Activated CD8-positive, alpha-beta T cell treated with anti-CD3 and anti-CD28 coated beads, Interleukin-2, amount 10 ng/mL, durations not matched to agents 7 days and 5 days (primary cell): ENCODE measurements around the gene FKBP5. TPM values are rescaled to one million over a fixed set of nuclear protein-coding genes. Genes with fewer than 3 reads are reported as not detected.

Experiments used
- ATAC-seq: fragments of 150-1000 bp; cut with Tn5 transposase; one replicate; pipeline ENCODE4 v1.10.0; 2021; ENCODE audit warnings: moderate library complexity
- CTCF ChIA-PET: fragments of 350-600 bp; sonication (Branson Sonifier 250); formaldehyde crosslinking; loops from one replicate; lab custom pipeline; 2021; ENCODE audit warnings: antibody characterized with exemption; lab: Charles Lee
- POLR2A ChIA-PET: fragments of 350-600 bp; sonication (Branson Sonifier 250); formaldehyde crosslinking; loops from one replicate; lab custom pipeline; 2021; ENCODE audit warnings: antibody characterized with exemption; lab: Charles Lee
- DNase-seq: peaks from one replicate; pipeline ENCODE4 v3.0.0-alpha.2; 2020
- H3K27ac Mint-ChIP-seq: one replicate; pipeline ENCODE4 v1.8.0; 2021; ENCODE audit warnings: mild to moderate bottlenecking, mixed read lengths
- H3K27me3 Mint-ChIP-seq: one replicate; pipeline ENCODE4 v1.8.0; 2021; ENCODE audit warnings: low read depth, mixed read lengths
- H3K36me3 Mint-ChIP-seq: one replicate; pipeline ENCODE4 v1.8.0; 2021; ENCODE audit warnings: low read depth, mixed read lengths
- H3K4me1 Mint-ChIP-seq: one replicate; pipeline ENCODE4 v1.8.0; 2021; ENCODE audit warnings: low read depth, mixed read lengths
- H3K4me3 Mint-ChIP-seq: one replicate; pipeline ENCODE4 v1.8.0; 2021; ENCODE audit warnings: mild to moderate bottlenecking, mixed read lengths
- H3K9me3 Mint-ChIP-seq: one replicate; pipeline ENCODE4 v1.8.0; 2022; ENCODE audit warnings: mixed read lengths; ENCODE audit not compliant: insufficient read depth
- total RNA-seq, 2 experiments: library from RNA; stranded (reverse); gene quantifications; one replicate each; pipeline ENCODE4 v1.2.3, GENCODE V29; 2021

The FKBP5 gene
- total RNA-seq, 2 experiments from 2014 or later = 78.7 to 79.5 TPM

GRCh38 chr6:35730745-35731413 is 42.2 kb upstream of the FKBP5 start:
- DNase-seq (no peak), ATAC-seq (peak; percentile 5)
- H3K4me1 Mint-ChIP-seq = peaks cover 81% of the 10 kb centered on the region
- H3K4me3 Mint-ChIP-seq = peak overlapping the region; percentile 85
- no peaks in the 10 kb centered on the region for H3K36me3 Mint-ChIP-seq
- H3K9me3 Mint-ChIP-seq = no peaks in the 10 kb centered on the region
- ChIA-PET POLR2A (interaction anchor here (1.2 to 2.2 kb wide), 2 partner anchors 11 to 130 kb away, joined by 5 to 8 read pairs; no protein-coding TSS in a partner anchor), CTCF (interaction anchor here (0.6 to 10.3 kb wide), 5 partner anchors 12 to 151 kb away, joined by 3 to 259 read pairs (median 7); no protein-coding TSS in a partner anchor)
- peak overlapping the region; percentile 99 for H3K27ac Mint-ChIP-seq
- no peaks in the 10 kb centered on the region for H3K27me3 Mint-ChIP-seq

GRCh38 chr6:35729722-35730121 is 41.0 kb upstream of the FKBP5 start:
- H3K4me1 Mint-ChIP-seq = peaks cover 81% of the 10 kb centered on the region
- peak overlapping the region; percentile 99 for H3K27ac Mint-ChIP-seq
- no peak for DNase-seq
- ATAC-seq = no peak
- H3K27me3 Mint-ChIP-seq = no peaks in the 10 kb centered on the region
- no peaks in the 10 kb centered on the region for H3K9me3 Mint-ChIP-seq
- POLR2A ChIA-PET = interaction anchor here (0.6 to 2.2 kb wide), 4 partner anchors 9 to 215 kb away, joined by 3 to 8 read pairs (median 4); no protein-coding TSS in a partner anchor
- H3K36me3 Mint-ChIP-seq = no peaks in the 10 kb centered on the region
- no peak overlapping the region for H3K4me3 Mint-ChIP-seq
- CTCF ChIA-PET = interaction anchor here (0.7 to 2.3 kb wide), 7 partner anchors 11 to 129 kb away, joined by 3 to 8 read pairs (median 3); no protein-coding TSS in a partner anchor

- ATAC-seq (no peak), DNase-seq (peak; percentile 57)
- Mint-ChIP-seq H3K27ac (peak overlapping the region; percentile 99), H3K27me3 (no peaks in the 10 kb centered on the region), H3K4me3 (peak overlapping the region; percentile 77), H3K9me3 (no peaks in the 10 kb centered on the region), H3K36me3 (no peaks in the 10 kb centered on the region), H3K4me1 (peaks cover 80% of the 10 kb centered on the region)
- POLR2A ChIA-PET = interaction anchor here (0.6 to 2.4 kb wide), 4 partner anchors 10 to 62 kb away, joined by 3 to 17 read pairs (median 4); no protein-coding TSS in a partner anchor
- CTCF ChIA-PET = interaction anchor here (0.6 to 5.2 kb wide), 15 partner anchors 7 to 138 kb away, joined by 3 to 34 read pairs (median 4); partner anchors contain the start of gene ARMC12
These were observed 40.3 kb upstream of the FKBP5 start for GRCh38 chr6:35728683-35729678.

GRCh38 chr6:35727935-35728682 is 39.4 kb upstream of the FKBP5 start:
- POLR2A ChIA-PET = interaction anchor here (0.6 to 2.4 kb wide), 8 partner anchors 8 to 99 kb away, joined by 3 to 17 read pairs (median 4); no protein-coding TSS in a partner anchor
- ATAC-seq (peak; percentile 52), DNase-seq (peak; percentile 93)
- H3K4me3 Mint-ChIP-seq = peak overlapping the region; percentile 77
- CTCF ChIA-PET = interaction anchor here (0.6 to 5.2 kb wide), 17 partner anchors 8 to 143 kb away, joined by 3 to 34 read pairs (median 4); partner anchors contain the start of genes ARMC12 and FKBP5
- no peaks in the 10 kb centered on the region for H3K9me3 Mint-ChIP-seq
- H3K36me3 Mint-ChIP-seq = no peaks in the 10 kb centered on the region
- H3K27me3 Mint-ChIP-seq = no peaks in the 10 kb centered on the region
- H3K4me1 Mint-ChIP-seq = peaks cover 72% of the 10 kb centered on the region
- H3K27ac Mint-ChIP-seq = peak overlapping the region; percentile 99

- POLR2A ChIA-PET = interaction anchor here (0.8 to 2.4 kb wide), 8 partner anchors 9 to 99 kb away, joined by 3 to 17 read pairs (median 4); no protein-coding TSS in a partner anchor
- Mint-ChIP-seq H3K4me3 (peak overlapping the region; percentile 53), H3K27ac (peak overlapping the region; percentile 80)
These were observed 38.7 kb upstream of the FKBP5 start for GRCh38 chr6:35727231-35727934.

GRCh38 chr6:35725721-35726438 is 37.2 kb upstream of the FKBP5 start:
- Mint-ChIP-seq H3K4me3 (no peak overlapping the region), H3K9me3 (no peaks in the 10 kb centered on the region), H3K4me1 (peaks cover 58% of the 10 kb centered on the region), H3K27me3 (no peaks in the 10 kb centered on the region), H3K27ac (peak overlapping the region; percentile 80), H3K36me3 (no peaks in the 10 kb centered on the region)
- ATAC-seq (no peak), DNase-seq (no peak)
- CTCF ChIA-PET = interaction anchor here (0.9 to 5.2 kb wide), 7 partner anchors 11 to 143 kb away, joined by 3 to 34 read pairs (median 3); partner anchors contain the start of gene ARMC12
- POLR2A ChIA-PET = interaction anchor here (0.8 kb wide), 1 partner anchor 13 kb away, joined by 3 read pairs; no protein-coding TSS in a partner anchor

More at GRCh38 chr6:35727231-35727934, 38.7 kb upstream of the FKBP5 start:
- peak; percentile 10 for ATAC-seq
- H3K9me3 Mint-ChIP-seq = no peaks in the 10 kb centered on the region
- H3K36me3 Mint-ChIP-seq = no peaks in the 10 kb centered on the region
- peak; percentile 54 for DNase-seq
- H3K27me3 Mint-ChIP-seq = no peaks in the 10 kb centered on the region
- CTCF ChIA-PET = interaction anchor here (0.8 to 5.2 kb wide), 17 partner anchors 8 to 142 kb away, joined by 3 to 34 read pairs (median 3); partner anchors contain the start of genes ARMC12 and FKBP5
- H3K4me1 Mint-ChIP-seq = peaks cover 65% of the 10 kb centered on the region

- Mint-ChIP-seq H3K9me3 (no peaks in the 10 kb centered on the region), H3K27ac (no peak overlapping the region)
- CTCF ChIA-PET = interaction anchor here (1.1 to 5.2 kb wide), 5 partner anchors 11 to 142 kb away, joined by 3 to 34 read pairs (median 3); partner anchors contain the start of gene ARMC12
These were observed 36.5 kb upstream of the FKBP5 start for GRCh38 chr6:35725081-35725708.

GRCh38 chr6:35724471-35724870 is 35.8 kb upstream of the FKBP5 start:
- POLR2A ChIA-PET = no interaction called here
- Mint-ChIP-seq H3K4me3 (no peak overlapping the region), H3K27me3 (no peaks in the 10 kb centered on the region), H3K36me3 (no peaks in the 10 kb centered on the region), H3K27ac (no peak overlapping the region), H3K4me1 (peaks cover 58% of the 10 kb centered on the region), H3K9me3 (no peaks in the 10 kb centered on the region)
- DNase-seq (no peak), ATAC-seq (no peak)
- CTCF ChIA-PET = interaction anchor here (1.1 to 5.2 kb wide), 4 partner anchors 12 to 140 kb away, joined by 3 to 34 read pairs (median 12); partner anchors contain the start of gene ARMC12

More at GRCh38 chr6:35725081-35725708, 36.5 kb upstream of the FKBP5 start:
- ATAC-seq (no peak), DNase-seq (no peak)
- Mint-ChIP-seq H3K36me3 (no peaks in the 10 kb centered on the region), H3K27me3 (no peaks in the 10 kb centered on the region), H3K4me1 (peaks cover 58% of the 10 kb centered on the region), H3K4me3 (no peak overlapping the region)
- POLR2A ChIA-PET = interaction anchor here (0.8 kb wide), 1 partner anchor 12 kb away, joined by 3 read pairs; no protein-coding TSS in a partner anchor

GRCh38 chr6:35724059-35724458 is 35.3 kb upstream of the FKBP5 start:
- POLR2A ChIA-PET = no interaction called here
- ATAC-seq (no peak), DNase-seq (no peak)
- CTCF ChIA-PET = interaction anchor here (1.1 to 5.2 kb wide), 3 partner anchors 12 to 140 kb away, joined by 3 to 34 read pairs (median 3); partner anchors contain the start of gene ARMC12
- Mint-ChIP-seq H3K27ac (no peak overlapping the region), H3K36me3 (no peaks in the 10 kb centered on the region), H3K27me3 (no peaks in the 10 kb centered on the region), H3K4me3 (no peak overlapping the region), H3K9me3 (no peaks in the 10 kb centered on the region), H3K4me1 (peaks cover 58% of the 10 kb centered on the region)
